H1 (cell line): Measurements from ENCODE around the gene EML4. TPM values are rescaled to one million over a fixed set of nuclear protein-coding genes. Genes with fewer than 3 reads are reported as not detected.
A peak's percentile ranks its signal among the peaks of the same experiment; 100 is the strongest.

Experiments used
- CTCF ChIA-PET: fragments of 300-600 bp; sonication (Branson Sonifier 250); formaldehyde crosslinking; loops from one replicate; lab custom pipeline; 2021; ENCODE audit not compliant: partially characterized antibody; lab: Charles Lee
- POLR2A ChIA-PET: fragments of 300-600 bp; sonication (Branson Sonifier 250); formaldehyde crosslinking; loops from one replicate; lab custom pipeline; 2021; ENCODE audit warnings: inconsistent platforms; ENCODE audit not compliant: partially characterized antibody; lab: Charles Lee
- DNase-seq, 2 experiments: peaks; one replicate each; pipeline versions ENCODE4 v3.0.0 to v3.0.0-alpha.2; 2010 to 2022; ENCODE audit warnings: low spot score in 2 of 2, low read depth in 1 of 2, mixed read lengths in 1 of 2
- FAIRE-seq: peaks from 2 replicates; lab custom pipeline; 2011; peaks lifted over from hg19 to GRCh38; lab: Jason Lieb, UNC
- H2AFZ ChIP-seq: 2 replicates; pipeline ENCODE4 v1.8.1; 2012; ENCODE audit warnings: low read length, inconsistent platforms
- H2AK5ac ChIP-seq: 2 replicates; pipeline ENCODE4 v1.6.1; 2013; ENCODE audit warnings: low read depth, low read length
- H2BK120ac ChIP-seq: replicated peaks from 2 replicates; pipeline ENCODE3; 2013; ENCODE audit warnings: low read depth, low read length, inconsistent platforms
- H2BK12ac ChIP-seq: 2 replicates; pipeline ENCODE4 v1.6.1; 2013; ENCODE audit warnings: low read depth, low read length
- H2BK15ac ChIP-seq: 2 replicates; pipeline ENCODE4 v1.6.1; 2013; ENCODE audit warnings: low read length
- H2BK20ac ChIP-seq: 2 replicates; pipeline ENCODE4 v1.6.1; 2013; ENCODE audit warnings: low read length
- H2BK5ac ChIP-seq: 2 replicates; pipeline ENCODE4 v1.6.1; 2013; ENCODE audit warnings: low read depth, low read length
- H3K14ac ChIP-seq: 2 replicates; pipeline ENCODE4 v1.6.1; 2013; ENCODE audit warnings: inconsistent platforms; ENCODE audit not compliant: insufficient read length
- H3K18ac ChIP-seq: 2 replicates; pipeline ENCODE4 v1.6.1; 2013; ENCODE audit warnings: low read length; ENCODE audit errors: extremely low read depth
- H3K23ac ChIP-seq: 2 replicates; pipeline ENCODE4 v1.6.1; 2013; ENCODE audit warnings: inconsistent platforms; ENCODE audit not compliant: insufficient read length
- H3K23me2 ChIP-seq: 2 replicates; pipeline ENCODE4 v1.6.1; 2013; ENCODE audit warnings: low read depth, low read length
- H3K27ac ChIP-seq: 2 replicates; pipeline ENCODE4 v1.6.1; 2011; ENCODE audit warnings: low read depth, low read length, inconsistent platforms
- H3K27me3 ChIP-seq, 4 experiments: replicated peaks in 1 of 4; 1 replicate in 1 of 4; 2 replicates in 3 of 4; pipeline versions ENCODE4 v1.6.1 to v1.8.1; 2011 to 2013; ENCODE audit warnings: low read length in 3 of 4, mild to moderate bottlenecking in 3 of 4, inconsistent platforms in 2 of 4, mixed read lengths in 2 of 4, moderate library complexity in 1 of 4; ENCODE audit not compliant: control insufficient read depth in 3 of 4, insufficient read depth in 3 of 4; ENCODE audit errors: extremely low read depth in 1 of 4
- H3K36me3 ChIP-seq, 4 experiments: 2 replicates each; pipeline versions ENCODE4 v1.6.1 to v1.8.1; 2011 to 2013; ENCODE audit warnings: mild to moderate bottlenecking in 4 of 4, low read length in 3 of 4, moderate library complexity in 2 of 4, control low read depth in 1 of 4, inconsistent platforms in 1 of 4; ENCODE audit not compliant: insufficient read depth in 4 of 4, control insufficient read depth in 2 of 4
- H3K4ac ChIP-seq: replicated peaks from 2 replicates; pipeline ENCODE3; 2013; ENCODE audit warnings: low read length, low read depth, mixed read lengths, inconsistent platforms; ENCODE audit not compliant: insufficient read length
- H3K4me1 ChIP-seq, 4 experiments: replicated peaks in 1 of 4; 1 replicate in 1 of 4; 2 replicates in 3 of 4; pipeline versions ENCODE4 v1.6.1 to v1.8.1; 2011 to 2013; ENCODE audit warnings: low read length in 3 of 4, inconsistent platforms in 2 of 4, mixed read lengths in 1 of 4; ENCODE audit not compliant: insufficient read depth in 4 of 4, control insufficient read depth in 3 of 4
- H3K4me2 ChIP-seq, 2 experiments: 2 replicates each; pipeline versions ENCODE4 v1.6.1 to v1.8.1; 2011 to 2013; ENCODE audit warnings: low read depth in 2 of 2, low read length in 2 of 2, control low read depth in 1 of 2, inconsistent platforms in 1 of 2, mild to moderate bottlenecking in 1 of 2; ENCODE audit not compliant: insufficient read depth in 1 of 2
- H3K4me3 ChIP-seq, 4 experiments: fragments of 200-600, 300-600 bp in 1 of 4; sonication (generic), shearing (Covaris generic), sonication (Bioruptor Twin) in 1 of 4; 2 replicates each; pipeline versions ENCODE4 v1.5.1 to v1.8.1; 2011 to 2016; ENCODE audit warnings: low read length in 4 of 4, low read depth in 3 of 4, control low read depth in 2 of 4, inconsistent platforms in 2 of 4, mild to moderate bottlenecking in 2 of 4, mixed read lengths in 1 of 4, moderate library complexity in 1 of 4; ENCODE audit not compliant: insufficient read depth in 2 of 4; ENCODE audit errors: extremely low read depth in 1 of 4
- H3K56ac ChIP-seq: replicated peaks from 2 replicates; pipeline ENCODE3; 2013; ENCODE audit warnings: low read depth, mild to moderate bottlenecking, mixed read lengths, low read length, inconsistent platforms; ENCODE audit not compliant: insufficient read length
- H3K79me1 ChIP-seq: 2 replicates; pipeline ENCODE4 v1.6.1; 2013; ENCODE audit warnings: low read depth, low read length, control low read depth
- H3K79me2 ChIP-seq, 2 experiments: 2 replicates each; pipeline versions ENCODE4 v1.6.1 to v1.8.1; 2012 to 2013; ENCODE audit warnings: low read length in 2 of 2, mild to moderate bottlenecking in 2 of 2, inconsistent platforms in 1 of 2; ENCODE audit not compliant: insufficient read depth in 2 of 2, control insufficient read depth in 1 of 2
- H3K9ac ChIP-seq, 4 experiments: replicated peaks in 1 of 4; 1 replicate in 1 of 4; 2 replicates in 3 of 4; pipeline versions ENCODE4 v1.6.1 to v1.8.1; 2011 to 2013; ENCODE audit warnings: low read depth in 3 of 4, low read length in 3 of 4, control low read depth in 2 of 4, mild to moderate bottlenecking in 2 of 4, moderate library complexity in 2 of 4, inconsistent platforms in 1 of 4; ENCODE audit errors: extremely low read depth in 1 of 4
- H3K9me3 ChIP-seq, 2 experiments: 2 replicates each; pipeline versions ENCODE4 v1.6.1 to v1.8.1; 2012 to 2013; ENCODE audit warnings: mild to moderate bottlenecking in 2 of 2, moderate library complexity in 2 of 2, control low read depth in 1 of 2, inconsistent platforms in 1 of 2, low read depth in 1 of 2, low read length in 1 of 2, mixed read lengths in 1 of 2; ENCODE audit not compliant: insufficient read depth in 2 of 2
- H4K20me1 ChIP-seq, 2 experiments: replicated peaks in 1 of 2; 2 replicates each; pipeline versions ENCODE3 to v1.8.1; 2011 to 2013; ENCODE audit warnings: inconsistent platforms in 2 of 2, low read length in 2 of 2, mild to moderate bottlenecking in 1 of 2; ENCODE audit not compliant: insufficient read depth in 2 of 2, control insufficient read depth in 1 of 2
- H4K5ac ChIP-seq: 2 replicates; pipeline ENCODE4 v1.6.1; 2013; ENCODE audit warnings: low read length, low read depth, mixed read lengths, inconsistent platforms; ENCODE audit not compliant: insufficient read length
- H4K8ac ChIP-seq: 2 replicates; pipeline ENCODE4 v1.8.0; 2013; ENCODE audit warnings: mild to moderate bottlenecking, moderate library complexity, low read length, inconsistent platforms; ENCODE audit not compliant: insufficient read depth; ENCODE audit errors: extremely low read depth
- H4K91ac ChIP-seq: replicated peaks from 2 replicates; pipeline ENCODE3; 2013; ENCODE audit warnings: low read length, mixed read lengths, inconsistent platforms; ENCODE audit not compliant: insufficient read length
- EGR1 ChIP-seq: IDR thresholded peaks from 2 replicates; pipeline ENCODE4 v1.6.1; 2011; ENCODE audit warnings: low read depth, low read length, borderline replicate concordance
- SP1 ChIP-seq: IDR thresholded peaks from 2 replicates; pipeline ENCODE4 v1.6.1; 2011; ENCODE audit warnings: low read depth, low read length
- WGBS, 2 experiments: shearing (Covaris generic) in 1 of 2; methylation state at CpG; one replicate each; pipeline versions ENCODE4 v1.1.6 to v1.1.7; 2013 to 2015; ENCODE audit warnings: low lambda C conversion rate in 2 of 2, mixed read lengths in 2 of 2, inconsistent platforms in 1 of 2, low coverage in 1 of 2, missing lambda C conversion rate in 1 of 2; ENCODE audit not compliant: insufficient replicate concordance in 2 of 2, insufficient coverage in 1 of 2, insufficient read length in 1 of 2; ENCODE audit errors: extremely low coverage in 1 of 2, missing lambda C conversion rate in 1 of 2; 5-methylcytosine and 5-hydroxymethylcytosine counted together
- polyA plus RNA-seq, 7 experiments: library from polyadenylated mRNA; depleted of rRNA in 3 of 7; stranded (reverse) in 5 of 7; unstranded in 2 of 7; fragments of >200 nt in 5 of 7; fragments of 200-250 nt in 2 of 7; gene quantifications; 1 replicate in 5 of 7; 2 replicates in 1 of 7; 4 replicates in 1 of 7; pipeline versions ENCODE4 v1.2.1 to v1.2.3, GENCODE V29; 2011 to 2013; ENCODE audit warnings: missing spikeins in 2 of 7, mixed read lengths in 2 of 7
- total RNA-seq: library from RNA; stranded (reverse); fragmentation: NEBNext Ultra II Directional; extraction: Animal tissue kit (Norgen Biotek cat#: 25700); gene quantifications from 2 replicates; pipeline ENCODE4 v1.2.1, GENCODE V29; 2021

The EML4 gene
- total and polyA plus RNA-seq, 2 of the 8 experiments (the other 6 are each of a cell fraction or from before 2014, with no cell fraction given): 50.1 to 104 TPM

DNA sequence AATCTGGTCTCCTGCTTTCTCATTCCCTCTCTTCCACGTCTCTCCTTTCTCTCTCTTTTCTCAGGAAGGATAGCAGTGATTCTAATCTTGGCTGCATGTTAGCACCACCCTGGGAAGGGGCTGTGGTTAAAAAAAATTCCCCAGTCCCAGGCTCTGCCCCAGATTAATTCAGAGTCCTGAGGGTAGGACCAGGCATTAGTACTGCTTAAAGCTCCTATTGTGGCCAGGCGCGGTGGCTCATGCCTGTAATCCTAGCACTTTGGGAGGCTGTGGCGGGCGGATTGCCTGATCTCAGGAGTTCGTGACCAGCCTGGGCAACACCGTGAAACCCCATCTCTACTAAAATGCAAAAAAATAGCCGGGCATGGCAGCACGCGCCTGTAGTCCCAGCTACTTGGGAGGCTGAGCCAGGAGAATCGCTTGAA is 35.4 kb upstream of the EML4 start:
- H3K79me1 ChIP-seq: no peaks in the 10 kb centered on the region
- peak overlapping the region; percentile 31; the same call in 1 of the 2 replicates for H2BK15ac ChIP-seq
- H2BK12ac ChIP-seq: no peak overlapping the region
- peaks cover 0 to 16% (median 11%) of the 10 kb centered on the region in 4 experiments; a peak in 6 of 7 replicates for H3K4me1 ChIP-seq
- no peak overlapping the region for H3K14ac ChIP-seq
- H3K4me3 ChIP-seq: no peak overlapping the region
- no peak overlapping the region for H4K91ac ChIP-seq
- DNase-seq (no peak), FAIRE-seq (no peak)
- H2AK5ac ChIP-seq: no peak overlapping the region
- H4K8ac ChIP-seq: no peak overlapping the region
- peak overlapping the region; percentile 47; the same call in 1 of the 2 replicates for H2AFZ ChIP-seq
- WGBS, 2 experiments: 85% methylated on average over 11 of the region's 11 CpGs; no CpG with 5 or more reads in 1 of the 2 experiments
- H2BK20ac ChIP-seq: no peak overlapping the region
- no peaks in the 10 kb centered on the region for H3K79me2 ChIP-seq
- H3K4me2 ChIP-seq: peak overlapping the region in 1 of 2 experiments; percentile 24; a peak in 2 of 4 replicates
- no peaks in the 10 kb centered on the region for H3K23me2 ChIP-seq
- no peak overlapping the region for H3K18ac ChIP-seq
- no peak overlapping the region for H3K56ac ChIP-seq
- H3K36me3 ChIP-seq: no peaks in the 10 kb centered on the region
- ChIA-PET POLR2A (interaction anchor here (1.0 to 1.9 kb wide), 4 partner anchors 8 to 293 kb away, joined by 3 to 6 read pairs (median 4); no protein-coding TSS in a partner anchor), CTCF (interaction anchor here (1.2 to 1.7 kb wide), 2 partner anchors 61 to 62 kb away, joined by 4 to 5 read pairs; no protein-coding TSS in a partner anchor)
- no peak overlapping the region for H3K9ac ChIP-seq
- no peak for TF ChIP-seq EGR1
- TF ChIP-seq SP1: no peak
- H3K23ac ChIP-seq: no peak overlapping the region
- no peak overlapping the region for H3K27ac ChIP-seq
- H3K27me3 ChIP-seq: no peaks in the 10 kb centered on the region
- H3K4ac ChIP-seq: no peak overlapping the region
- no peaks in the 10 kb centered on the region for H3K9me3 ChIP-seq
- H2BK120ac ChIP-seq: no peak overlapping the region
- H2BK5ac ChIP-seq: 0 out of 2 replicates have a peak overlapping the region, but pooled peaks have one; percentile 73
- H4K20me1 ChIP-seq: no peaks in the 10 kb centered on the region
- no peak overlapping the region for H4K5ac ChIP-seq
